ENCODE data around the gene NPAS3.
A peak's percentile ranks its signal among the peaks of the same experiment; 100 is the strongest.

The NPAS3 gene

DNA sequence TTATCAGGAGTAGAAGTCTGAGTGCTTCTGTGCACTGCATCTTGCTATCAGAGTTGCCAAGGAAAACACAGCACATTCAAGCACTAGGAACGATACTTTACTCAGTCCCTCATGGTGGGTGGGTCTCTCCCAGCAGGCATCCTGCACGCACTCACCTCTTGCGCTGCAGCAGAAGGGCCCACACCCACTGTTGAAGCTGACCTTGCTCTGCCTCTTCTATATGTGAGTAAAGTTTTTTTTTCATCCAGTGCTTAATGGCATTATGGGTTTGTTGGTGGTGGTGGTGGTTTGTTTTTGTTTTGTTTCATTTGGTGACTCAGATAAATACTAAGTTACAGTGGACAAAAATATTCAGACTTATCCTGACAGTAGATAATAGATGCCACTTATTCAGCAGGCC is 663.7 kb downstream of the NPAS3 start:
- no peak for DNase-seq

DNA sequence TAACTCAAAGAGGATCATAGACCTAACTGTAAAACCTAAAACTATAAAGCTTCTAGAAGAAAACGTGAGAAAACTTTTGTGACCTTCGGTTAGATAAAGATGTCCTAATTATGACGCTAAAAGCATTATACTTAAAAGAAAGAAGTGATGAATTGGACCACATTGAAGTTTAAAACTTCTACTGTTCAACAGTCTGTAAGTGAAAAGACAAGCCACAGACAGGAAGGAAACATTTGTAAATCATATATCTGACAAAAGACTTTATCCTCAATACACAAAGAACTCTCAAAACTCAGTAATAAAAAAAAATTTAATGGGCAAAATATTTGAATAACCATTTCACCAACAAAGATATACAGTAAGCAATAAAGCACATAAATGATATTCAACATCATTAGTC is 667.9 kb downstream of the NPAS3 start:
- no peak for DNase-seq

GRCh38 chr14:33609582-33609981 is 670.9 kb downstream of the NPAS3 start:
- no peak for DNase-seq

- DNase-seq, result no peak
These were observed 671.4 kb downstream of the NPAS3 start for GRCh38 chr14:33610121-33610520.

DNA sequence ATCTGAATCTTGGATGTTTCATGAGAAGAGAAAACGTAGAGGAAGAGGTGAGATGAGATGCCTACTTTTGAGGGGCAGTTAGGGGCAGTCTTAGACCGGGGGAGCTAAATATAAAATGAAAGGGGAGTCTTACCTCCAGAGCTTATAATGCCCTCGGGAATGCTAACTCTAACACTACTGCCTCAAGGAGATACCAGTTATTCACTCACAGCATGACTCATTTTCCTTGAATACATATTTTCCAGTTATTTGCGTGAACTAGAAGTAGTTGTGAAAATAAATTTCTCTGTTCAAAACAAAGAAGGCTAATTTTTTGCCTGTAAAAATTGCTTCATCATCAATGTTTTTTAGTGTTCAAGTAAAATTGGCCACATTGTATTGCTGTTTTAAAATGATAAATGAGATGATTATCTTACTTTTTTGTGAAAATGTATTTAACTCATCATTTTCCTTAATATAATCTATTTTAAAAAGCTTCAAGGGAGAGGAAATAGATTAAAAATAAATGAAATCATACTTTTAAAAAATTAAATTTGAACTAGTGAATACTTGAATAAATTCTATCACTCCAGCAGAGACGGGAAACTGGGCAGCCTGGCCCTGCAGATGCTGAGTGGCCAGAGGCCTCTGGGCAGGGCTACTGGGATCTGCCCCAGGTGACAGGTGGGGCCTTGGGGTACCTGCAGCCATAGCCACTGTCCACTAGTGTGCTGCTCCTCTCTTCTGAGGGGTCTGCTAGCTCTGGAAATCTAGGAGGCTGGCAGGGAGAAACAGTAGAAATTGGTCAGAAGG is 672.9 kb downstream of the NPAS3 start:
- no peak for DNase-seq

- DNase-seq, result no peak
These were observed 673.5 kb downstream of the NPAS3 start for GRCh38 chr14:33612197-33612505.

- DNase-seq, result peak in 1 of 2 experiments; percentile 18
These were observed 678.5 kb downstream of the NPAS3 start for GRCh38 chr14:33617154-33617553.

- DNase-seq, result no peak
These were observed 679.9 kb downstream of the NPAS3 start for GRCh38 chr14:33618361-33619105.

DNA sequence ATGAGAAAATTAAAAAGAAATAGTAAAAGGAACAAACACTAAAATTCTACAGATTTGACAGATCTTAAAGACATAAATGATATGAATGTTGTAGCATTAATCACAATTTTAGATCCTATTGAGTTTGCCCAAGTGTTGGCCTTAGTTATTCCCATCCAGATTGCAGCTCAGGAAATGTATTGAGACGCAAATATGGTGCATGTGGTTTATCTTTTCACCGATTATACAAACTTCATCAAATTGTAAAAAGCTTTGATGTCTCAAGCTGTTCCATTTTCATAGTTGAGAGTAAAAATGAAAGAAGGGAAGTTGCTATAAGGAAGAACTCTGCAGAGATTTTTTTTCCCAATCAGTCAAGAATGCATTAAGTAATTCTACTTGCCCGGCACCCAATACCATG is 683.8 kb downstream of the NPAS3 start:
- DNase-seq, result no peak

DNA sequence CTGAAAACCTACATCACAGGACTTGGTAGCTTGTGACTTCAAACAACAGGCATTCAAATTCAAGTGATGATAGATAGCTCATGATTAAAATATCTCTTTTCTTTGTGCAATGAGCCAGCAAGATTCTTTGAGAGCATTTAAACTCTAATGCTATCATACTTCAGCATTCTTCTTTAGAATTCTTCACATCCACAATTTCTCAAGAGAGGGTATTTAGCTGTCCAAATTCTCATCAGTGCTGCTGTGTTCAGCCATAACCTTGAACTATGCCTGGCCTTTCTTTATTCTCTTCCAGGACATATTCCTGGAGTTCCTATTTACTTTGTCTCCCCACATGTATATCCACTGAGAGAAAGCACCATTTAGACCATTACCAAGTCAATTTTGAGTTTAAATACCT is 691.1 kb downstream of the NPAS3 start:
- DNase-seq, result no peak

GRCh38 chr14:33631021-33631420 is 692.3 kb downstream of the NPAS3 start:
- DNase-seq, result no peak

GRCh38 chr14:33631441-33631840 is 692.8 kb downstream of the NPAS3 start:
- no peak for DNase-seq

GRCh38 chr14:33634631-33635030 is 696.0 kb downstream of the NPAS3 start:
- DNase-seq, result no peak

DNA sequence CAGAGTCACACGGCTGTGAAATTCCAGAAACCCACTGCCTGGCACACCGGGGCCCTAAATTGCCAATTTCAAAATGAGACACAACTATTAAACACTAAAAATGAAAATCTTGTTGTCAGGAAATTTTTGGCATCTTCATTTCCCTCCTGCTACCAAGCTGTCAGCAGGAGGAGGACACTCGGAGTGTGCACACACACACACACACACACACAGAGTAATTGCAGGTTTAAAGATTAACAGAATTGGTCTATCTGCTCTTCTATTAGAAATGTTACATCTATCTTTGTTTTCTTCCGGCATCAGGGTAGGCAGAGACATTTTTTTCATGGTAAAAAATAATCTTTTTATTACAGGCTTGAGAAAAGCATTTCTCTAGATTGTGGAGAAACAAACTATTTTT is 698.0 kb downstream of the NPAS3 start:
- no peak for DNase-seq

DNA sequence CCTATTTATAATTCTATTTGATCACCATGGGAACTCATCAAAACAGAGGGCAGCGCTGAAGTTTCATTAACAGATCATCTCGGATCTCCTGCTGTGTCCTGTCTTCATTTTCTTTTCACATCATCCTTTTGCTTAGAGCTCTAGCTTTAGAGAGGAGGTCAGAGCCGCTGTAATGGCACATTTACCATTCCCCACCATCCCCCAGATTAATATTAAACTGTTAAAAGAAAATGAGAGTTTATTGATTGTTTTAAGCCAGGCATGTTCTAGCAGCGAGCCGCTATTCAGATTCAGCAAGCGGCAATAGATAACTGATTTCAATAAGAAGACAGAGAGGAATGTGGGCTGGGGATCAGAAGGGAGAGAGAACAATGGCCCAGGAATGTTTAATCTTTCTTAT is 703.4 kb downstream of the NPAS3 start:
- DNase-seq, result no peak

DNA sequence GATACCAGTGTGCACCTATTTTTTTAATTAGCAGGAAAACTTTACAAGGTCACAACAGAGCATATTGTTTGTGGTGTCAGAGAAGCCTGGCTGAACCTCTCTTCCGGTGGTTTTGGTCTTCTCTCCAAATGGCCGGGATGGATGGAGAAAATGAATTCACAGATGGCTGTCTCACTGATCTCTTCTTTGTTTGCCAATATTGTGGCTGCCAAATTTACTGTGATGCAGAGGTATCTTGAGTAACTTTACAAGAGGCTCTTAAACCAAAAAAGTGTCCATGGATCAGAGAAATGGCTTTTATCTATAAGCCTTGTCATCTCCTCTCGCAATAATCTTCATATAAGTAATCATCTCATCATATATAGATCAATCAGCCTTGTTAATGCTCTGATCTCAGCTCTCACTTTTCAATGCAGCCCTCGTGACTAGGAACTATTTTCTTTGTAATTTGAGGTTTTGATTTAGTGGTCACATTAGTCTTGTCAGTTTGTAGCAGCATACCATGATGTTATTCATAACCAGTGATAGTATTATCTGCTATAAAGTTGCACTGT is 704.1 kb downstream of the NPAS3 start:
- DNase-seq, result no peak

DNA sequence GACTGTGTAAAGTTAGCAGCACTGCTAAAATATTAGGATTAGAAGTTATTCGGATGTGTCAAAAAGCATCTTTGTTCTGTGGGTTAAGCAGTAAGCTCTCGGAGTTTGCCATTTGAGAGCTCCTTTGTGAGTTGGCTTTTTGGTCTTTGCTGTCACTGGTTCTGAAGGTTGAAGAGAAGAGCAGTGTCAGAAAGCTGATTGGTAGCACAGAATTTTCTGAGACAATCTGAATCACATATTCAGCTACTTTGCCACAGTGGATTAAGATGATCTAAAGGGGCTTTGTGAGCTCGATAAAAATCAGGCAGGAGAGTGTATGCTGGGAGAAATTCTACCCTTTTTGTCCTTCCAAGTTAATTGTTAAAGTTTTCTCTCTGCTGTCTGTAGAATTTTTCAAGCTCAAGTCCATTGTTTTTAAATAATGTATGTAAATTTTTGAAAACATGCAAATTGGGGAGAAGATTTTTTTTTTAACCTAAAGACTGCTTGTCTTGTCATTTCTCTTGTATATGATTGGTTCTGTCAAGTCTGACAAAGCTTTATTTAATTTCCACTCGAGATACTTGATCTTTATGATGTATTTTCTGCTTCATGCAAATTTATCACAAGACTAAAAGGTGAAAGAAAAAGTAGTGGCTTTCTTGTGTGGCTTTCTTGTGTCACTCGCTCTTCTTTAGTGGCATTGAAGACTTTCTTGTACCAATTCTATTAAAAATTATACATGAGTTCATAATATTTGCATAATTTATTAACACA is 704.9 kb downstream of the NPAS3 start:
- DNase-seq, result no peak

DNA sequence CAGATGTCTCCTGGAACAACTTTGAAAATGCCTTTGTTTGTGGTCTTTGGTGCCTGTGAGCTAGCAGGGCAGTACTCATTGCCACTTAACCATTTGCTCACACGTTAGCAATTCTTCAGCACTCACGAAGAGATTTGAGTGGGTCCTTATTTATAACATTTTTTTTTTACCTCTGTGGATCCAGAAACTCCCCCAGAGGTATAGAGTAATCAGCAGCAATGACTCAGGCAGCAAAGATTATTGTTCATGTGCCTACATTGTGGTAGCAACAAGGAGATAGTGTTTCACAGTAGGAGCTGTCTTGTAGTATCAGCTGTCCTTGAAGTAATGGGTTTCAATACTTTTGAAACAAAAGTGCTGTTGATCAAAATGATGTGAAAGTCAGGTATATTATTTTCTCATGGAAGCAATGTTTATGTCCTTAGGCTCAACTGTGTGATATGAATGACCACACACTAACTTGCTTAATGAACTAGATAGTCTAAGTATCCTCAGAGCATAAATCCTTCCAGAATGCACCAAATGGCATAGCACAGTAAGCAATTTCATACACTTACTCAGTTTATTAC is 708.1 kb downstream of the NPAS3 start:
- DNase-seq, result no peak

GRCh38 chr14:33647385-33647786 is 708.7 kb downstream of the NPAS3 start:
- no peak for DNase-seq

DNA sequence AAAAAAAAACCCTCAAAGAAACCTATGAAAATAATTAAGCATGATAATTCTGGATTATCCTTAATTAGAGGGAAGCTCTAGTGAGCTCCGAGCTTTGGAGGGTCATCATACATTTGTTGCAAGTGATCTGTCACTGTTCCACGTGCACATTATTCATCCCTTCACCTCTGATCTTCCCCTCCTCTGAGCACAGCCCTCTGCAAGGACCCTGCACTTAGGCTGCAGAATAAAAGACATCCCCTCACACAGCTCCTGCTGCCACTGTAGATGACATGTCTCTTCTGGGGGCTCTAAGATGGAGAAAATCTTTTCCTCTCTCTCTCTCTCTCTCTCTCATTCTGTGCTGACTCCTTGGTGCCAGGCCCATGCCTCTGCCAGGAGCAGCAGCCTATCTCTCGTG is 711.8 kb downstream of the NPAS3 start:
- DNase-seq, result no peak

- DNase-seq, result no peak
These were observed 714.1 kb downstream of the NPAS3 start for GRCh38 chr14:33652566-33653307.

GRCh38 chr14:33653308-33653695 is 714.6 kb downstream of the NPAS3 start:
- no peak for DNase-seq

DNA sequence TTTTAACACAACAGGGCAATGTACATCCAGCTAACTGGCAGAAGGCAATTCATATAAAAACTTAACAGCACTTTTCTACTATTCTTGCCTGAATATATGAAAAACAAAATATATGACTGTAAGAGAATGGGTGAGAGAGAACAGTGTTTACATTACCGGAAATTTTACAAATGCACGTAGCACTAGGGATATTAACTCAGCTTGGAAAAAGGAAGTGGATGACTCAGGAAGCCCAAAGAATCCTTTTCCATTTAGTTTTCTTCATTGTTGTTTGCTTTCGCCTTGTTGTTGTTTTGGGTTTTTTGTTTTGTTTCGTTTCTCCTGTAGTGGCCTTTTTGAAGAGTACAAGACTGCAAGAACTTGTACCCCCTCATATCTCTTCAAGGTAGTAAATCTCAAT is 716.7 kb downstream of the NPAS3 start:
- no peak for DNase-seq
